Measurements from ENCODE around the gene HNF4A.

- TF ChIP-seq, protein P1, sequence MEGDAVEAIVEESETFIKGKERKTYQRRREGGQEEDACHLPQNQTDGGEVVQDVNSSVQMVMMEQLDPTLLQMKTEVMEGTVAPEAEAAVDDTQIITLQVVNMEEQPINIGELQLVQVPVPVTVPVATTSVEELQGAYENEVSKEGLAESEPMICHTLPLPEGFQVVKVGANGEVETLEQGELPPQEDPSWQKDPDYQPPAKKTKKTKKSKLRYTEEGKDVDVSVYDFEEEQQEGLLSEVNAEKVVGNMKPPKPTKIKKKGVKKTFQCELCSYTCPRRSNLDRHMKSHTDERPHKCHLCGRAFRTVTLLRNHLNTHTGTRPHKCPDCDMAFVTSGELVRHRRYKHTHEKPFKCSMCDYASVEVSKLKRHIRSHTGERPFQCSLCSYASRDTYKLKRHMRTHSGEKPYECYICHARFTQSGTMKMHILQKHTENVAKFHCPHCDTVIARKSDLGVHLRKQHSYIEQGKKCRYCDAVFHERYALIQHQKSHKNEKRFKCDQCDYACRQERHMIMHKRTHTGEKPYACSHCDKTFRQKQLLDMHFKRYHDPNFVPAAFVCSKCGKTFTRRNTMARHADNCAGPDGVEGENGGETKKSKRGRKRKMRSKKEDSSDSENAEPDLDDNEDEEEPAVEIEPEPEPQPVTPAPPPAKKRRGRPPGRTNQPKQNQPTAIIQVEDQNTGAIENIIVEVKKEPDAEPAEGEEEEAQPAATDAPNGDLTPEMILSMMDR (IDR thresholded peaks at IDR 0.05) = no peak
- TF ChIP-seq POLR2A (IDR thresholded peaks at IDR 0.05) = no peak
- no peak for TF ChIP-seq POLR2AphosphoS5 (IDR thresholded peaks at IDR 0.05)
- TF ChIP-seq EP300 (IDR thresholded peaks at IDR 0.05) = no peak
Observed at GRCh38 chr20:44400970-44401769, 45.7 kb downstream of the HNF4A start.
